Stimulated activated CD4-positive, alpha-beta T cell treated with anti-CD3 and anti-CD28 coated beads, Interleukin-1b, Interleukin-23, amount 100 ng/mL, for 48 hours (primary cell): ENCODE results near the gene RCCD1.

ENCODE experiments used
- DNase-seq: peaks from one replicate; pipeline ENCODE4 v3.0.0-alpha.2; 2020

The RCCD1 gene

DNA sequence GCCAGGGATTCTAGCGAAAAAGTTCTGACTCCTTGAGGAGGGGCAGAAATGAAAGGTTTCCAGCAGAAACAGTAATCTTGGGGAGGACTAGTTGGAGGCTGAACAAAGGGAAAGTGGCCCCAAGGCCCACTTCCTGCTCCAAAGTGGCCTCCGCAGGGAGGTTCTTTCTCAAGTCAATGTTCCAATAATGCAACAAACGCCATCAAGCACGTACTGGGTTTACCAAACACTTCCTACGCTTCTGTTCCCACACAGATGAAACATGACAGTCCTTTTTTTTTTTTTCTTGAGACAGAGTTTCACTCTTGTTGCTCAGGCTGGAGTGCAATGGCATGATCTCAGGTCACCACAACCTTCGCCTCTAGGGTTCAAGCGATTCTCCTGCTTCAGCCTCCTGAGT lies 9.6 kb upstream of the RCCD1 start:
- DNase-seq: no peak

DNA sequence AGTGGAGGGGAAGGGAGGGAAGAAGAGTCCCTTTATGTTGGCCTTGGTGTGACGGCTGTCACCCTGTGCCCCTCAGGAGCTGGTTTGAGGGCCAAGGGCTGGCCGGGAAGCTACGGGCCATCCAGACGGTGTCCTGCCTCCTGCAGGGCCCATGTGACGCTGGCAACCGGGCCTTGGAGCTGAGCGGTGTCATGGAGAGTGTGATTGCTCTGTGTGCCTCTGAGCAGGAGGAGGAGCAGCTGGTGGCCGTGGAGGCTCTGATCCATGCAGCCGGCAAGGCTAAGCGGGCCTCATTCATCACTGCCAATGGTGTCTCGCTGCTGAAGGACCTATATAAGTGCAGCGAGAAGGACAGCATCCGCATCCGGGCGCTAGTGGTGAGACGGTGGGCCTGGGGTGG lies 8.1 kb upstream of the RCCD1 start:
- DNase-seq: no peak

DNA sequence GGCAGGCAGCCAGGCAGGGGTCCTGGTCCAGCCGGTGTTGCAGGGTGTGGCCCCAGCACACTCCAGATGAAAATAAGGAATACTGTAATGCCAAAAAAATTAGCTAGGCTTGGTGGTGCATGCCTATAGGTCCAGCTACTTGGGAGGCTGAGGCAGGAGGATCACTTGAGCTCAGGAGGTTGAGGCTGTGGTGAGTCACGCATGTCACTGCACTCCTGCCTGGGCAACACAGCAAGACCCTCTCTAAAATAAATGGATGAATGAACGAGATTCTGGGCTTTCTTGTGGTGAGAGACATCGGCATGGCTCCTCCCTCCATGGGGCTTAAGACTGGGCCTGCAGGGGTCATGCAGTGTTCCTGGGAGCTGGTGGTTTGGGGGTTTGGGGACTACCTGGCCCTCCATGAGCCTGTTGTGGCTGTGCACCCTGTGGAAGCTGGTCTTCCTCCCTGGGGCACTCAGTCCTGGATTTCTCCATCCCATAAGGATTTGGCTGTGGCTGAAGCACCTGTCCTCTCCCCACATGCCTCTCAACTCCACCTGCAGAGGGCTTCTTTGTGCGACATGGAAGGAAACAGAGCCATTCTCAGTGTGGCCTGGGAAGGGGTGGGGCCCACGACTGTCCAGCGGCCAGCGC lies 7.6 kb upstream of the RCCD1 start:
- no peak for DNase-seq

- no peak for DNase-seq
Measured at GRCh38 chr15:90947577-90948357, 6.9 kb upstream of the RCCD1 start.

- no peak for DNase-seq
Measured at GRCh38 chr15:90948506-90948905, 6.2 kb upstream of the RCCD1 start.

DNA sequence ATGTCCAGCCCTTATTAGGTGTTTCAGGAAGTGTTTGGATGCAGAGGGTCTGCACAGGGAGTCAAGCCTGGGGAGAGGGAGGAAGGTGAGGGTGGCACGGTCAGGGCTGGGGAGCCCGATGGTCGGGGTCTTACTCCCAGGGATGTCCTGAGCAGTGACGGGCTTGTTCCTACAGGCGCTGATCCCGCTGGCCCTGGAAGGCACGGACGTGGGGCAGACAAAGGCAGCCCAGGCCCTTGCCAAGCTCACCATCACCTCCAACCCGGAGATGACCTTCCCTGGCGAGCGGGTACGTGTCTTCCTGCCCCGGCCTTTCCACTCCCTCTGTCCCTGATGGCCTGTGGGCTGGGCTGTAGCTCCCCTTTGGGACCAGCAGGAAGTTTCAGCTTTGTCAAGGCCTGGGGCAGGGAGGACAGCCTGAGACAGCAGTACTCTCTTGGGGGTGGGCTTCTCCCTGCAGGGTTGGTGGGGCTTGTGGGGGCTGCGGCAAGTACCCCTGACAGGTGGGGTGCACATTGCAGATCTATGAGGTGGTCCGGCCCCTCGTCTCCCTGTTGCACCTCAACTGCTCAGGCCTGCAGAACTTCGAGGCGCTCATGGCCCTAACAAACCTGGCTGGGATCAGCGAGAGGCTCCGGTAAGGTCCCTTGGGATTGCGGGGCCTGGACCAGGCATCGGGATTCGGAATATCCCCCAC lies 4.6 kb upstream of the RCCD1 start:
- DNase-seq: no peak

- no peak for DNase-seq
Measured at GRCh38 chr15:90950676-90951075, 4.0 kb upstream of the RCCD1 start.

- DNase-seq: no peak
Measured at GRCh38 chr15:90952901-90953677, 1.6 kb upstream of the RCCD1 start.

GRCh38 chr15:90953947-90954711 lies 555 bp upstream of the RCCD1 start:
- no peak for DNase-seq

- DNase-seq: no peak
Measured at GRCh38 chr15:90955624-90956273, 1.1 kb downstream of the RCCD1 start.

DNA sequence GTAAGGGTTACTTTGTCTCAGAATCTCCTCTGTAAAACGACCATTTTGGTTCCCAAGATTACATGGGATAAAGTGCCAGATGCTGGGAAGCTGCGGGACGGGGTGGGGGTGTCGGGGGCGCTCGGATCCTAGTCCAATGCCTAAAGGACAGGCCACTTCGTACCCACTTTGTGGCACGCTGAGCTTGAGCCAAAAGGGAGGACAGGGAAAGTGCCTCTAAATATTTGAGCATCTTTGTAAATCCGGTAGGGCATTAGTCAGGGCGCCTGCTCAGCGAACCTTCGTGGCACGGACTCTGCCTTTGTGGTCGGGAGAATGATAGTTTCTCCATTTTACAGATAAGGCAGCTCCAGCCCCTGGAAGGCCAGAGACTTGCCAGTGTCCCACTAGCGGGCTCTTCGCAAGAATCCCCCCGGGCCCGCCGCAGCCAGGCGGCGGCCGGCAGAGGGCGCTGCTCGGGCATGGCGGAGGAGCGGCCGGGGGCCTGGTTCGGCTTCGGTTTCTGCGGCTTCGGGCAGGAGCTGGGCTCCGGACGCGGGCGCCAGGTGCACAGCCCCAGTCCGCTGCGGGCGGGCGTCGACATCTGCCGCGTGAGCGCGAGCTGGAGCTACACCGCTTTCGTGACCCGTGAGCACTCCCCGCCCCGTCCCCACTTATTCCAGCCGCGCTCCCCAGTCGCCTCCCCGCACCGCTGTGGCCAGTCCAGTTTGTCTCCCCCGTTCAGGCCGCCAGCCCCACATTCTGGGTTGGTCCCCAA lies 1.8 kb downstream of the RCCD1 start:
- DNase-seq: peak; percentile 55

GRCh38 chr15:90957031-90957790 lies 2.5 kb downstream of the RCCD1 start:
- no peak for DNase-seq

DNA sequence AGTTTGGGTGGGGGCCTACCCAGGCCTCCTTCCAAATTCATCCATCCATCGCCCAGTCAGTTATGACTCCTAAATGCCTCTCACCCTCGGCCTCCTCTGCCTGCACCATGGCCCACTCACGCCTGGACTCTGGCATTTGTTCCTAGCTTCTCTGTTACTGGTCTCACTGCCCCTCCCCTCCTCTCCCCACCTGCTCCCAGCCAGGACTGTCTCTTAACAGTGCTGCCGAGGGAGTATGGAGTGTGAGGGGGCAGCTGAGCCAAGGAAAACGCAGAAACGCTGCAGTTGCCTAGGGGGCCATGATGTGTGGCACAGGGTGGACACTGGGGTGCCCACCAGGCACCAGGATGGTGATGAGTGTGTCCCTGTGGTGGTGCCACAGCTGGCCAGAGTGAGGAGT lies 3.1 kb downstream of the RCCD1 start:
- no peak for DNase-seq

- no peak for DNase-seq
Measured at GRCh38 chr15:90959028-90959595, 4.4 kb downstream of the RCCD1 start.

- no peak for DNase-seq
Measured at GRCh38 chr15:90959894-90960293, 5.2 kb downstream of the RCCD1 start.

GRCh38 chr15:90960298-90961091 lies 5.8 kb downstream of the RCCD1 start:
- DNase-seq: no peak

DNA sequence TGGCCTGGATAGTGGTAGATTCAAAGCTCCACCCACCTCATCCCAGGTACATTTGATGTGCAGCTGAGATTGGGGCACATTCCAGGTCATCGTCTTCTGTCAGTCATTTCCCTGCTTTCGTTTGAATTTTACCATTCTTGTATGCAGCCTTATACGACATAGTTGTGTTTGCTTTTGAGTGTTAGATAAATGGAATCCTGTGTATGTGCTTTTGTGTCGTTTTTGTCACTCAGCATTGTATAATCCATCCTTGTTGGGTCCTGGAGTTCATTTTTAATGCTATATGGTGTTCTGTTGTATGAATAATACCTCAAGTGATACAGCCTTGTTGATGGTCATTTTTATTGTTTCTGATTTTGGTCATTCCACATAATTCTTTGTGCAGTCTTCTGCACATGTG lies 7.3 kb downstream of the RCCD1 start:
- DNase-seq: no peak

- DNase-seq: no peak
Measured at GRCh38 chr15:90966262-90966661, 11.6 kb downstream of the RCCD1 start.

GRCh38 chr15:90967206-90967605 lies 12.5 kb downstream of the RCCD1 start:
- no peak for DNase-seq
